Activated naive CD4-positive, alpha-beta T cell treated with Interleukin-2 at 50 U/mL for 16 hours (primary cell): Measurements from ENCODE around the gene CCDC3.
A peak's percentile ranks its signal among the peaks of the same experiment; 100 is the strongest.

Experiments used
- DNase-seq: peaks from one replicate; pipeline ENCODE4 v3.0.0-alpha.2; 2020

CCDC3 gene

GRCh38 chr10:12919574-12919973 lies 81.9 kb downstream of the CCDC3 start:
- no peak for DNase-seq

GRCh38 chr10:12916587-12916986 lies 84.9 kb downstream of the CCDC3 start:
- no peak for DNase-seq

GRCh38 chr10:12915637-12916168 lies 85.8 kb downstream of the CCDC3 start:
- no peak for DNase-seq

GRCh38 chr10:12914111-12914510 lies 87.4 kb downstream of the CCDC3 start:
- DNase-seq, result no peak

GRCh38 chr10:12911795-12912194 lies 89.7 kb downstream of the CCDC3 start:
- no peak for DNase-seq

GRCh38 chr10:12910835-12911234 lies 90.7 kb downstream of the CCDC3 start:
- DNase-seq, result no peak

DNA sequence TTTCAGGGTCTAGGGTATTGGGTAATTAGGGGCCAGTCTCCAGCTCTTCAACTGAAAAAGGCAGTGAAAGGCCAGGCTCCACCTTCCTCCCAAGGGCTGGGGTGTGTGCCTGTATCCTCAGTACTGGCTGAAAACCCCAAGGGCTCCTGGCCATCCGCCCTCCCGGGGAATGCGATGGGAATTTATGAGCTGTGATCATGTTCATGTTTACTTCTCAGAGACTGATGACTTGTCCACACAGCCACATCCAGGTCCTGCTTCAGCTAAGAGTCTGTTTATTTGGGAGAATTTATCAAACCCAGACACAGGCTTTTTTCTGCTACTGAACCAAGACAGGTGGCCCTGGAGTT lies 91.7 kb downstream of the CCDC3 start:
- DNase-seq, result no peak

GRCh38 chr10:12909182-12909835 lies 92.2 kb downstream of the CCDC3 start:
- no peak for DNase-seq

- no peak for DNase-seq
Measured at GRCh38 chr10:12908773-12909172, 92.7 kb downstream of the CCDC3 start.

DNA sequence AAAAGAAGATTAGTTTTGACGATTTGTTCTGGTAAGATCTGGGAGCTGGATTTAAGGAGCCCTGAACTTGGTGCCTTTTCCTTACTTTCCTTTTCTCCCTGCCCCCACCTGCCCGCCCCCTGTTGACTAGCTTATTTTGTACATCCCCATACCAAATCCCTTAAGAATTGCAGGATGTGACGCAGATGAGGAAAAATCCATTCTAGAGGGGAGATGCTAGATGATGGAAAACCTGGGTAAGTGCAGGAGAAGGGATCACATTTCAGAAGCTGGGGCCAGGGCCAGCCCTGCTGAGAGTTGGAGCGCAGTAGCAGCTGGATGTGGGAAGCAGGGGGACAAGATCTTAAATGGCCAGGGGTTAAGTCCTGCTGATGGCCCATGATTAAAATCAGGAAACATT lies 93.9 kb downstream of the CCDC3 start:
- no peak for DNase-seq

DNA sequence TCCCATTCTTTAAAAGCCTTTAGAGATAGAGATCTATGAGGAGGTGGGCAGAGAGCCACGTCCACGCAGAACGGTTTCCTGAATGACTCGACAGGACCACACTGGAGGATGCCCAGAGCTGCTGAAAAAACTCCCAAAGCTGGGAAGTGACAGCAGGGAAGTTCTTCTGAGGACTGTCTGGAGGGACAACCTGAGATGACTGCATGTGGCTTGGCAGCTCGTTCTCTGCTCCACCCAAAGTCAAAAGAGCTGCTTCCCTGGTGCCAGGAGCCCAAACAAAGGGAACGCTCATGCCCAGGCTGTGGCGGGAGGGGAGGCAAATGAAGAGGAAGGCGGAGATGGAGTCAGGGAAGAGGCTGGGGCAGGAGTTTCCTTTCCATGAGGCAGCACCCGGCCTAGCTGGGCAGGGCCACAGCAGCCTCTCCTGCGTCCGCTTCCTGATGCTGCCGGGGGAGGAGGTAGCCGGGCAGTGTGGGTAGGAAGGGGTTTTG lies 95.4 kb downstream of the CCDC3 start:
- DNase-seq, result no peak

DNA sequence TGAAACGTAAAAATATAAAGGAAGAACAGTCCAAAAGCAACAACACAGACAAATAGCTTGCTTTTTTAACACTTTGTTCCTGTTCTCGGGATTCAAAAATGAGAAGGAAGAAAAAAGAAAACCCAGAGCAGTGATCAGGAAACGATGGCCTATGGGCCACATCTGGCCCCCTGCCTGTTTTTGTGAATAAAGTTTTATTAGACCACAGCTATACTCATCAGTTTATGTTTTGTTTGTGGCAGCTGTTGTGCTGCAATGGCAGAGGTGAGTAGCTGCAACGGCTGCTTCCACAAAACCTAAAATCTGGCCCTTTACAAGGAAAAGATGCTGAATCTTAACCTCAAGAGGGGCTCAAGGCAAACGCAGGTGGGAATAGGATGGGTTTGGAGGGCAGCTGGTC lies 96.4 kb downstream of the CCDC3 start:
- DNase-seq, result no peak

DNA sequence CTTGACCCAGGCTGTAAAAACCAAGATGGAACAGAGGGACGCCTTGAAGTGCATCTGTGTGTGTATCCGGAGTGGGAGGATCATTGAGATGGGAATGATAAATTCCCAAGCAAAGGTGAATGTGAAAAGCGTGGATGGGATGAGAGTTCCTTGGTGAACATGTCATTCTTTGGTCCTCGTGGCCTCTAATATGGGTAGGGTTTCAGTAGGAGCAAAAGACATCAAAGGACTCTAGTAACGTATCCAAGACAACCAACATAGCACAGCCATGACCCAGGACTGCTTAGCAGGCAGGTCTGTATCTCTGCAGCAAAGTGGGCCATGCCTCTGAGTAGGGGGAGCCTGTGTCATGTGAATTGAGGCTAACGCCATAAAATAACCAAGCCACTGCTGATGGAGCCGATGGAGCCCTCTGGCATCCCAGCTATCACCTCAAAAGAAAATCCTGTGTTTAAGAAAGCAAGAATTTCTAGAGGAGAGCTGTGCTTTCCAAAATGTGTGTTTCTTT lies 98.6 kb downstream of the CCDC3 start:
- DNase-seq, result no peak

DNA sequence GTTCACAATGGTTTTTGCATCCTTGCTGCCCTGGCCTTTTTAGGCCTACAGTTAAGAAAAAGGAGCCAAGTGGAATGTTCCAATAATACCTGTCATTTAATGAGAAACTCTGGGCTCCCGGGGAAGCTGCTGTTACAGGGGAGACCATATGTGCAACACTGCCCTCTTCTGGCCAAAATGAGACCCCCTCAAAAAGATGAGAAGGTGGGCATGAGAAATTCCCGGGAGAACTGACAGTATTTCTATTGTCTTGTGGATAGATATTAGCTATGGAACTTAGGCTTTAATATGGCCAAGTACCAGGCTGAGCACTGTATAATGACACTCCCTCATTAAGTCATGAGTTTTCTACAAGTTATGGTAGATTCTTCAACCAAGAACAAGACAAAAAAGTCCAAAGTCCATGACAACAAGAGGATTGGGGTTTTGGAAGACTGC lies 99.4 kb downstream of the CCDC3 start:
- DNase-seq, result peak; percentile 41

GRCh38 chr10:12899546-12899945 lies 102.0 kb downstream of the CCDC3 start:
- DNase-seq, result no peak

DNA sequence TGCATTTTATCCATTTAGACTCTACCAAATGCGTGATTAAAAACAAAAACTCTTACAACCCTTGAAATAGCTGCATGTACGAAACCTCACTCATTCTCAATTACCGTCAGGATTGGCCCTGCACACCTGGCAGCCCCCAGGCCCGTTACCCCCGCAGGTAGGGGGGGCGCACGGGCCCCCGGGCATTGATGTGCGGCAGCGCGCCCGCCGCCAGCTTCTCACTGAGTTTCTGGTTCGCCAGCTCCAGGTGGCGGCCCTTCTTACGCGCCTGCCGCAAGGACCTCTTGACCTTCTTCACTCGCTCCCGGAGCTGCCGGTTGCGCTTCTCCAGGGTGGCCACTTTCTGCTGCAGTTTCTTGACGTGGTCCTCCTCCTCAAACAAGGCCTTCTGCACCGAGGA lies 103.2 kb downstream of the CCDC3 start:
- no peak for DNase-seq

GRCh38 chr10:12897278-12897677 lies 104.2 kb downstream of the CCDC3 start:
- DNase-seq, result no peak

- DNase-seq, result no peak
Measured at GRCh38 chr10:12896251-12896650, 105.3 kb downstream of the CCDC3 start.

- DNase-seq, result no peak
Measured at GRCh38 chr10:12892924-12893323, 108.6 kb downstream of the CCDC3 start.

DNA sequence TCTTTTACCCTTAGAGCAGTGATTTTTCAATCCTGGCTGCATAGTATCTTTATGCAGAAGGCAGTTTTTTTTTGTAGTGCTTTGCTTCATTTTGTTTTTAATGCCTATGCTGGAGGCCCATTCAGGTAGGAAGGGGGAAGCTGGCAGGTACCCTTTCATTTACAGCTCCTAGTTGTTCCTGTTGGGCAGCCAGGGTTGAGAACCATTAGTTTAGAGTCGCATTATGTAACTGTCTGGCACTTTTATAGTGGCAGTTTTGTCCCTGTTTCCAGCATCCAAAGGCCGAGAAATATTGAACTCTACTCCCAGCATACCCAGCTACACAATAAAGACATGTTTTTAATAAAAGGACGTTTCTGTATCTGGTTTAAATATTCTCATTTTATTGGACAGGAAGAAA lies 110.6 kb downstream of the CCDC3 start:
- no peak for DNase-seq

DNA sequence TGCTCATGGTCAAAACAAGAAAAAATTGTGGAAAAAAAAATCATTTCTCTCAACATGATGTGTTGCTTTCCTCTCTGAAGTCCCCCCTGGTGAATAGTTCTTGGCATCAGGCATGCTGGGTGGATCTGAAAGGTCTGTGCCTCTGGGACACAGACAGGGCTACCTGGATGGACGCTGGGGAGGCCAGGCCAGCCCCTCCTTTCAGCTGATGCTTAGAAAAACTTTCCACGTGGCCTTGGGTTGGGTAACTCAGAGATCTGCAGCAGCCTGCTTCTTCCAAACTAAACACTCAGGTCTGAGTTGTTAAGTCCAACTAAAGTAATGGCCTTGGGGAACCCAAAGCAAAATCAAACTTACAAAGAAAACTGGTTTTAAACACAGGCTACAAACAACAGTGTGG lies 113.0 kb downstream of the CCDC3 start:
- no peak for DNase-seq

DNA sequence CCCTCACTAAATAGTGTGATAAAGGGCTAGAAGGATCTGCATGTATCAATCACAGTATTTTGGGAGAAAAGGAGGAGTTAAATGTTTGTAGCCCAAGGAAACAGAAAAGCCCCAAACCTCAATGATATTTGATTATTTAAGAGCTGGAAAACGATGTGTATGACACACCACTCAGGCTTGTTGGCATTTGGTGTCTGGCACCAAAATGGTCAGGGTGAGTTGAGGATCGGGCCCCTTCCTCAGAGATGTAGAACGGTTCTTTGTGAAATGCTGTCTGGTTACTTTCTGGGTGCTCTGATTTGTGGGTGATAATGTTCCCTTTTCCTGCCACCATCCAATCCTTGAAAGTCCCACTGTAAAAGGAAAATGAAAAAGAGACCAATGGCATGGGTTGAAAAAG lies 113.7 kb downstream of the CCDC3 start:
- DNase-seq, result no peak

DNA sequence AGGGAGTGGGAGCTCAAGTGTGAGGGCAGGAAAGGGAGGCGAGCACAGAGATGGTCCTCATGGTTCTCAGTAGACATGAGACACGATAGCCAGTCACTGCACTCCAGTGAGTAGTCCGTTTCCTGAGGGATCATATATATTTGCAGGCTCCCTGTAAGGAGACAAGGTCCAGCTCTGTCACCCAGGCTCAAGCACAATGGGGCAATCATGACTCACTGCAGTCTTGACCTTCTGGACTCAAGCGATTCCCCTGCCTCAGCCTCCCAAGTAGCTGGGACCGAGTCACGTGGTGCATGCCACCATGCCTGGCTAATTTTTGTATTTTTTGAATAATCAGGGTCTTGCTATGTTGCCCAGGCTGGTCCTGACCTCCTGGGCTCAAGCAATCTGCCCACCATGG lies 116.7 kb downstream of the CCDC3 start:
- no peak for DNase-seq

- no peak for DNase-seq
Measured at GRCh38 chr10:12880423-12880822, 121.1 kb downstream of the CCDC3 start.

- DNase-seq, result no peak
Measured at GRCh38 chr10:12877150-12877549, 124.4 kb downstream of the CCDC3 start.
